Mesodermal cell (in vitro differentiated cells): ENCODE results near the gene OR2T11.
"Not testable (repeated sequence)": the region's sequence is repeated elsewhere in the genome, so short reads cannot be mapped to it uniquely, and the experiment has no call there.

ENCODE experiments used
- H3K27ac ChIP-seq: 2 replicates; pipeline ENCODE4 v1.7.0; 2013; ENCODE audit warnings: mild to moderate bottlenecking, low read depth, low read length, moderate library complexity; ENCODE audit not compliant: severe bottlenecking
- H3K36me3 ChIP-seq: 2 replicates; pipeline ENCODE4 v1.7.1; 2013; ENCODE audit warnings: mild to moderate bottlenecking, low read length, moderate library complexity; ENCODE audit not compliant: control insufficient read depth, insufficient read depth
- H3K4me1 ChIP-seq: one replicate; pipeline ENCODE4 v1.7.1; 2013; ENCODE audit warnings: mild to moderate bottlenecking, low read length; ENCODE audit not compliant: insufficient read depth, control insufficient read depth, poor library complexity, severe bottlenecking
- H3K4me3 ChIP-seq: 2 replicates; pipeline ENCODE4 v1.7.0; 2013; ENCODE audit warnings: low read length, control low read depth, mild to moderate bottlenecking; ENCODE audit not compliant: insufficient read depth, poor library complexity, severe bottlenecking; ENCODE audit errors: extremely low read depth
- H3K9me3 ChIP-seq: 2 replicates; pipeline ENCODE4 v1.7.1; 2013; ENCODE audit warnings: mild to moderate bottlenecking, low read length, moderate library complexity; ENCODE audit not compliant: control insufficient read depth
- WGBS, 2 experiments: methylation state at CpG; one replicate each; pipeline ENCODE4 v1.1.5; 2013; ENCODE audit warnings: missing lambda C conversion rate in 2 of 2; ENCODE audit not compliant: insufficient coverage in 2 of 2; 5-methylcytosine and 5-hydroxymethylcytosine counted together

OR2T11 gene

GRCh38 chr1:248640906-248641305, 6.0 kb upstream of the OR2T11 start:
- not testable (repeated sequence) for H3K9me3 ChIP-seq, H3K36me3 ChIP-seq, H3K4me3 ChIP-seq, H3K4me1 ChIP-seq, H3K27ac ChIP-seq
- WGBS, 2 experiments = no CpG with 5 or more reads among the region's 3 CpGs

- H3K4me3 ChIP-seq, H3K27ac ChIP-seq, H3K9me3 ChIP-seq, H3K36me3 ChIP-seq, H3K4me1 ChIP-seq: not testable (repeated sequence)
- no CpG with 5 or more reads among the region's 5 CpGs for WGBS, 2 experiments
These were observed 4.8 kb upstream of the OR2T11 start for GRCh38 chr1:248639652-248640051.

- not testable (repeated sequence) for H3K36me3 ChIP-seq, H3K9me3 ChIP-seq, H3K4me1 ChIP-seq, H3K4me3 ChIP-seq, H3K27ac ChIP-seq
- WGBS, 2 experiments = no CpG with 5 or more reads among the region's 5 CpGs
These were observed 1.7 kb upstream of the OR2T11 start for GRCh38 chr1:248636612-248637011.

DNA sequence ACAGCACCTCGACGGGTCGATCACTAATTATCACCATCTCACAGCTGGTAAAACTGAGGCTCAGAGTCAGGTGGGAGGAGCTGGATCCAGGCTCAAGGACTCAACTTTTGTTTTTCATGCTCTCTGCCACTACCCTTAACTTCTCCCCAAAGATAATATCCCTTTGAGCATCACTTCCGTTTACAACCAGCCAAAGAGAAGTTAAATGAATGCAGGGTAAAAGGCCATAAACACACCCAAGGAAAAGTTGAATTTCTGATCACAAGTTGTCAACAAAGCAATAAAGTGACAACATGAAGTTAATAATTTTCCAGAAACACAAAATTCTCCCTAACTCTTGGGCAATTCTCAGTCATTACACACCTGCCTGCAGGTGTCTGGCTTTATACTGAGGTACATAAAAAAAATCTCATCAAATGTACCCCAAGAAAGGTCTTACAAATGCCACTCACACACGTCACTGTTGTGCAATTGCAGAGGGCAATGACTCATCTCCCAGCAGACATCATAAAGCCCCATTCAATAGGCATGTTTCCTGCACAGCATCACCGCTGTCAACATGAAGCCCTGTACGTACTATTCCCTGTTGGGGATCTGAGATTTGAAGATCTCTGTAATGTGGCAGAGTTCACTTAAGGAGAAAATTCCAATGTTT, 3.4 kb downstream of the OR2T11 start:
- no peaks in the 10 kb centered on the region for H3K4me1 ChIP-seq
- no peak overlapping the region for H3K4me3 ChIP-seq

GRCh38 chr1:248630551-248630950, 4.3 kb downstream of the OR2T11 start:
- Histone ChIP-seq H3K9me3 (peaks cover 42% of the 10 kb centered on the region), H3K4me1 (no peaks in the 10 kb centered on the region), H3K4me3 (no peak overlapping the region), H3K36me3 (no peaks in the 10 kb centered on the region), H3K27ac (no peak overlapping the region)
- WGBS, 2 experiments = 78% methylated on average over 1 of the region's 2 CpGs; no CpG with 5 or more reads in 1 of the 2 experiments

More for the DNA sequence above, 3.4 kb downstream of the OR2T11 start:
- H3K36me3 ChIP-seq = no peaks in the 10 kb centered on the region
- no peak overlapping the region for H3K27ac ChIP-seq
- WGBS, 2 experiments = 54 to 63% methylated on average over 4 of the region's 7 CpGs
- H3K9me3 ChIP-seq = peaks cover 35% of the 10 kb centered on the region

- 75 to 82% methylated on average over 7 to 8 of the region's 9 CpGs for WGBS, 2 experiments
- Histone ChIP-seq H3K4me3 (no peak overlapping the region), H3K36me3 (no peaks in the 10 kb centered on the region), H3K4me1 (no peaks in the 10 kb centered on the region), H3K27ac (no peak overlapping the region), H3K9me3 (peaks cover 52% of the 10 kb centered on the region)
These were observed 6.7 kb downstream of the OR2T11 start for GRCh38 chr1:248627971-248628844.

DNA sequence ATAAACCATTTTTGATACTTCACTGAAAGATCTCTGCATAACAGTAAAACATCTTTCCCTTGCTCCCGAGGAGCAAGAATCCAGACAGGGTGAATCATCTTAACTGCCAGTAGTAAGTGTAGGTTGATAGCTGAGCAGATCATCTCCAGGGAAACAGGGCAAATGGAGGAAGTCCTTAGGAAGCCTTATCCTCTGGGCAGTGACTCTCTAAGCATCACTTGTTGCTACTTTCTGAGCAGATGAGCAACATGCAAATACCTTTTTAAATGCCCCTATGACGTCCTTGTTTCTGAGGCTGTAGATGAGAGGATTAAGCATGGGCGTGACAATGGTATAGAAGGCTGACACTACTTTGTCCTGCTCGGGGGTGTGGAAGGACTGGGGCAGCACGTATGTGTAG, 8.9 kb downstream of the OR2T11 start:
- no peak overlapping the region for H3K4me3 ChIP-seq
- H3K4me1 ChIP-seq = no peaks in the 10 kb centered on the region
- H3K9me3 ChIP-seq = peaks cover 51% of the 10 kb centered on the region
- WGBS, 2 experiments = 60 to 64% methylated on average over 3 to 5 of the region's 5 CpGs
- no peak overlapping the region for H3K27ac ChIP-seq
- H3K36me3 ChIP-seq = no peaks in the 10 kb centered on the region

DNA sequence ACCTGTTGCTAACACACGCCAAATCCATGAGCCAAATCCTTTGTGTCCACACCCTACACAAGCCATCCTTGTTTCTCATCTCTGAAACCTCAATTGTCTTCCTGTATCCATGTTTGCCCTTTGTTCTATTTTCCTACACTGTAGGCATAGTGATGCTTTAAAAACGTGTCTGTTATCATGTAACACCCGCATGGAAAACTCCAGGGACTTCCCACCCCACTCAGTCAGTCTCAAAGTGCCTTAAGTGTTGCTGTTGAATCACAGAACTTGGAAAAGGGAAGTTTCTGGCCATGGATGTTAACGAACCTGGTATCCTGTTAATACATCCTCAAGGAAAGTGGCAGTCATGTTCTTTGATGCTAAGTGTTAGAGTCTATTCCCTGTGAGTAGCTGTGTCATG, 9.7 kb downstream of the OR2T11 start:
- no peak overlapping the region for H3K4me3 ChIP-seq
- no peaks in the 10 kb centered on the region for H3K36me3 ChIP-seq
- no peaks in the 10 kb centered on the region for H3K4me1 ChIP-seq
- peaks cover 45% of the 10 kb centered on the region for H3K9me3 ChIP-seq
- 28 to 52% methylated on average over 2 to 3 of the region's 4 CpGs for WGBS, 2 experiments
- no peak overlapping the region for H3K27ac ChIP-seq

DNA sequence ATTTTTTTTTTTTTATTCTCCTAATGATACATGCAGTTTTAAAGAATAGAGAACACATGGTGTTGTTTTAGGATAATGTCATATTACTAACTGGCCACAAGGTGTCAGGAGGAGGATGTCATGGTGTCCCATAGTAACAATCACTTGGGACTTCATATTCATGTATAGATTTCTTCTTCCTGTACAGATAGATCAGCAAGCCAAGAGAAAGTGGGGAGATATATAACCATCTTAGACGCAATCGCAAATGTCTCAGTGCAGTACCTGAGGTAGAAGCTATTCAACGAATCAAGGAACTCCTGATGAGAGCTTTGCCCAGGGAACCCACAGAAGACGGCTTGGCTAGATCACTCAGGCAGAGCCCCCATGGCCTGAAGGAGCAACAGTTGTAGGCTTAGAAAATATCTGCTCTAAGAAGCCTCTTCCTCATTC, 12.3 kb downstream of the OR2T11 start:
- H3K27ac ChIP-seq = no peak overlapping the region
- no peaks in the 10 kb centered on the region for H3K4me1 ChIP-seq
- 85 to 93% methylated on average over 3 to 4 of the region's 4 CpGs for WGBS, 2 experiments
- H3K9me3 ChIP-seq = peaks cover 50% of the 10 kb centered on the region
- no peaks in the 10 kb centered on the region for H3K36me3 ChIP-seq
- no peak overlapping the region for H3K4me3 ChIP-seq

DNA sequence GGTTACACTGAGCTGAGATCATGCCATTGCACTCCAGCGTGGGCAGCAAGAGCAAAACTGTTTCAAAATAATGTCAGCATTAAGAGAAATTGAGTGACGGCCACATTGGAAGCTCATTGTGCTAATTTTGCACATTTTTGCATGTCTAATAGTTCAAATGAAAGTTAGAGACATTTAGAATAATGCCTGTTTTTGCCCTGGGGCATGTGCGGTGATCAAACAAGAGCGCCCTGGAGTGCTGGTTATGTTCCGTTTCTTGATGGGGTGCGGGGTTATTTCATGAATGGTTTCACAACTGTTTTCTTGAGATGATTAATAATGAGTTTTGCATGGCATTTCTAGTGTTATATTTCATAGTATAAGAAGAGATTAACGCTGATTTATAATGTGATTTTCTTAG, 13.1 kb downstream of the OR2T11 start:
- Histone ChIP-seq H3K4me3 (no peak overlapping the region), H3K36me3 (no peaks in the 10 kb centered on the region), H3K4me1 (no peaks in the 10 kb centered on the region), H3K9me3 (peaks cover 47% of the 10 kb centered on the region), H3K27ac (no peak overlapping the region)
- 70 to 75% methylated on average over 4 to 6 of the region's 7 CpGs for WGBS, 2 experiments

- Histone ChIP-seq H3K9me3 (peaks cover 51% of the 10 kb centered on the region), H3K27ac (no peak overlapping the region), H3K36me3 (no peaks in the 10 kb centered on the region), H3K4me3 (no peak overlapping the region), H3K4me1 (no peaks in the 10 kb centered on the region)
- 0% methylated on average over 1 to 2 of the region's 3 CpGs for WGBS, 2 experiments
These were observed 16.0 kb downstream of the OR2T11 start for GRCh38 chr1:248618878-248619277.
